ENCODE measurements around the gene NEUROD2. TPM values are rescaled to one million over a fixed set of nuclear protein-coding genes. Genes with fewer than 3 reads are reported as not detected.

NEUROD2 gene
- total RNA-seq, 2 donors from 2014 or later: 0.17 TPM; not detected in 1

GRCh38 chr17:39578272-39578671 lies 29.4 kb downstream of the NEUROD2 start:
- H3K9me3 ChIP-seq: no peaks in the 10 kb centered on the region
- no peak overlapping the region for H3K27ac ChIP-seq
- H3K4me1 ChIP-seq (replicated peaks): no peaks in the 10 kb centered on the region
- no peaks in the 10 kb centered on the region for H3K27me3 ChIP-seq (replicated peaks; ENCODE audit: insufficient read depth)
- intact Hi-C loops (cut with DNase I): no loop called here
- H3K36me3 ChIP-seq: no peaks in the 10 kb centered on the region
- no peak overlapping the region for H3K4me3 ChIP-seq
- no peak for TF ChIP-seq CTCF (IDR thresholded peaks at IDR 0.05)
- TF ChIP-seq POLR2AphosphoS5 (IDR thresholded peaks at IDR 0.05): no peak
- TF ChIP-seq POLR2A (IDR thresholded peaks at IDR 0.05): no peak
- no peak for DNase-seq (ENCODE audit: low spot score)
- WGBS: 86% methylated on average over 2 of the region's 2 CpGs

- no peaks in the 10 kb centered on the region for H3K9me3 ChIP-seq
- H3K27me3 ChIP-seq (replicated peaks; ENCODE audit: insufficient read depth): no peaks in the 10 kb centered on the region
- no peak overlapping the region for H3K27ac ChIP-seq
- no peak overlapping the region for H3K4me3 ChIP-seq
- no peaks in the 10 kb centered on the region for H3K36me3 ChIP-seq
- intact Hi-C loops (cut with DNase I): no loop called here
- TF ChIP-seq POLR2A (IDR thresholded peaks at IDR 0.05) (no peak), POLR2AphosphoS5 (IDR thresholded peaks at IDR 0.05) (no peak), CTCF (IDR thresholded peaks at IDR 0.05) (no peak)
- 32% methylated on average over 7 of the region's 7 CpGs for WGBS
- H3K4me1 ChIP-seq (replicated peaks): no peaks in the 10 kb centered on the region
- no peak for DNase-seq (ENCODE audit: low spot score)
Observed at GRCh38 chr17:39576187-39576586, 31.5 kb downstream of the NEUROD2 start.

- WGBS: 1% methylated on average over 63 of the region's 66 CpGs
- intact Hi-C loops (cut with DNase I): no loop called here
Observed at GRCh38 chr17:39573447-39574298, 34.0 kb downstream of the NEUROD2 start.

GRCh38 chr17:39572121-39572520 lies 35.6 kb downstream of the NEUROD2 start:
- no peak overlapping the region for H3K4me3 ChIP-seq
- no peak for TF ChIP-seq POLR2A (IDR thresholded peaks at IDR 0.05)
- no peak for TF ChIP-seq POLR2AphosphoS5 (IDR thresholded peaks at IDR 0.05)
- no peak for TF ChIP-seq CTCF (IDR thresholded peaks at IDR 0.05)
- no peak overlapping the region for H3K27ac ChIP-seq
- H3K4me1 ChIP-seq (replicated peaks): no peaks in the 10 kb centered on the region
- intact Hi-C loops (cut with DNase I): no loop called here
- no peaks in the 10 kb centered on the region for H3K27me3 ChIP-seq (replicated peaks; ENCODE audit: insufficient read depth)
- 83% methylated on average over 2 of the region's 2 CpGs for WGBS
- DNase-seq (ENCODE audit: low spot score): no peak
- H3K36me3 ChIP-seq: no peaks in the 10 kb centered on the region
- H3K9me3 ChIP-seq: no peaks in the 10 kb centered on the region

More at GRCh38 chr17:39573447-39574298, 34.0 kb downstream of the NEUROD2 start:
- H3K27ac ChIP-seq: peak overlapping the region; percentile 91 to 93
- no peaks in the 10 kb centered on the region for H3K4me1 ChIP-seq (replicated peaks)
- peak overlapping the region; percentile 60 to 70 for H3K4me3 ChIP-seq
- peak; percentile 75 for DNase-seq (ENCODE audit: low spot score)
- peak; percentile 71 for TF ChIP-seq POLR2AphosphoS5 (IDR thresholded peaks at IDR 0.05)
- no peak for TF ChIP-seq POLR2A (IDR thresholded peaks at IDR 0.05)
- H3K27me3 ChIP-seq (replicated peaks; ENCODE audit: insufficient read depth): no peaks in the 10 kb centered on the region
- H3K9me3 ChIP-seq: no peaks in the 10 kb centered on the region
- no peaks in the 10 kb centered on the region for H3K36me3 ChIP-seq

GRCh38 chr17:39569126-39569525 lies 38.6 kb downstream of the NEUROD2 start:
- Histone ChIP-seq H3K27ac (no peak overlapping the region), H3K36me3 (peaks cover 0 to 2% of the 10 kb centered on the region in 2 donors), H3K4me3 (no peak overlapping the region), H3K27me3 (replicated peaks; ENCODE audit: insufficient read depth) (no peaks in the 10 kb centered on the region), H3K9me3 (no peaks in the 10 kb centered on the region), H3K4me1 (replicated peaks) (no peaks in the 10 kb centered on the region)
- intact Hi-C loops (cut with DNase I): no loop called here
- 62% methylated on average over 1 of the region's 1 CpG for WGBS
- no peak for DNase-seq (ENCODE audit: low spot score)
- TF ChIP-seq POLR2AphosphoS5 (IDR thresholded peaks at IDR 0.05) (no peak), CTCF (IDR thresholded peaks at IDR 0.05) (no peak), POLR2A (IDR thresholded peaks at IDR 0.05) (no peak)

All from prostate gland (tissue), 2 donors.